ENCODE data around the gene CACNG7. TPM values are rescaled to one million over a fixed set of nuclear protein-coding genes. Genes with fewer than 3 reads are reported as not detected.

CACNG7 gene
- total RNA-seq, 1 experiment from 2014 or later, result not detected

- no peak for TF ChIP-seq CTCF (conservative IDR thresholded peaks at IDR 0.05; ENCODE audit: low read depth, low read length)
- no peak for TF ChIP-seq EZH2phosphoT487 (IDR thresholded peaks at IDR 0.05; ENCODE audit: borderline replicate concordance, low read length)
- no peak for TF ChIP-seq EZH2 (IDR thresholded peaks at IDR 0.05; ENCODE audit: low read length, unreplicated experiment)
- CTCF ChIA-PET, result interaction anchor here (0.8 kb wide), 1 partner anchor 84 kb away, joined by 3 read pairs; no protein-coding TSS in a partner anchor
- DNase-seq (no peak), ATAC-seq (no peak)
- Histone ChIP-seq H3F3A (ENCODE audit: low read length, unreplicated experiment) (no peaks in the 10 kb centered on the region), H3K9ac (ENCODE audit: low read length) (no peak overlapping the region), H3K27me3 (ENCODE audit: low read length) (0 out of 2 replicates have a peak, but pooled peaks cover 6% of the 10 kb centered on the region), H2AFZ (ENCODE audit: low read length) (no peak overlapping the region), H3K9me2 (replicated peaks; ENCODE audit: low read length) (no peaks in the 10 kb centered on the region), H4K20me1 (ENCODE audit: low read length) (peaks cover 24% of the 10 kb centered on the region; the same call in 1 of the 2 replicates), H3K36me3 (ENCODE audit: low read depth, low read length) (peaks cover 25% of the 10 kb centered on the region), H3K9me3 (ENCODE audit: low read length) (no peaks in the 10 kb centered on the region), H3K4me2 (ENCODE audit: low read length) (no peak overlapping the region), H3K4me1 (ENCODE audit: insufficient read depth, low read length) (peaks cover 14% of the 10 kb centered on the region), H3K4me3 (ENCODE audit: low read length) (no peak overlapping the region), H3K79me2 (ENCODE audit: low read length) (peaks cover 15% of the 10 kb centered on the region; the same call in 1 of the 2 replicates), H3K27ac (ENCODE audit: low read length) (no peak overlapping the region)
- no TSS peak for BruUV-seq (replicated peaks)
- intact Hi-C loops (cut with micrococcal nuclease), result no loop called here
- POLR2A ChIA-PET (ENCODE audit: unreplicated experiment), result interaction anchor here (0.5 to 1.1 kb wide), 2 partner anchors 9 to 147 kb away, joined by 3 to 4 read pairs; no protein-coding TSS in a partner anchor
Measured at GRCh38 chr19:53876651-53877224, 32.3 kb upstream of the CACNG7 start.

GRCh38 chr19:53877361-53877766 is 31.7 kb upstream of the CACNG7 start:
- no peaks in the 10 kb centered on the region for H3K9me3 ChIP-seq (ENCODE audit: low read length)
- no peak for ATAC-seq
- no peak overlapping the region for H3K27ac ChIP-seq (ENCODE audit: low read length)
- H2AFZ ChIP-seq (ENCODE audit: low read length), result no peak overlapping the region
- no peaks in the 10 kb centered on the region for H3F3A ChIP-seq (ENCODE audit: low read length, unreplicated experiment)
- H3K4me2 ChIP-seq (ENCODE audit: low read length), result no peak overlapping the region
- no peaks in the 10 kb centered on the region for H3K9me2 ChIP-seq (replicated peaks; ENCODE audit: low read length)
- no peak overlapping the region for H3K9ac ChIP-seq (ENCODE audit: low read length)
- no peak for DNase-seq
- H3K4me3 ChIP-seq (ENCODE audit: low read length), result no peak overlapping the region
- intact Hi-C loops (cut with micrococcal nuclease), result no loop called here
- H3K79me2 ChIP-seq (ENCODE audit: low read length), result peaks cover 15% of the 10 kb centered on the region; the same call in 1 of the 2 replicates
- no peak for TF ChIP-seq EZH2phosphoT487 (IDR thresholded peaks at IDR 0.05; ENCODE audit: borderline replicate concordance, low read length)
- TF ChIP-seq CTCF (conservative IDR thresholded peaks at IDR 0.05; ENCODE audit: low read depth, low read length), result no peak
- no peak for TF ChIP-seq EZH2 (IDR thresholded peaks at IDR 0.05; ENCODE audit: low read length, unreplicated experiment)
- POLR2A ChIA-PET (ENCODE audit: unreplicated experiment), result interaction anchor here (1.1 kb wide), 1 partner anchor 10 kb away, joined by 3 read pairs; no protein-coding TSS in a partner anchor
- H3K36me3 ChIP-seq (ENCODE audit: low read depth, low read length), result peaks cover 25% of the 10 kb centered on the region
- peaks cover 8% of the 10 kb centered on the region for H3K27me3 ChIP-seq (ENCODE audit: low read length)
- BruUV-seq (replicated peaks), result no TSS peak
- CTCF ChIA-PET, result interaction anchor here (0.8 kb wide), 1 partner anchor 85 kb away, joined by 3 read pairs; no protein-coding TSS in a partner anchor
- H3K4me1 ChIP-seq (ENCODE audit: insufficient read depth, low read length), result peaks cover 19% of the 10 kb centered on the region
- H4K20me1 ChIP-seq (ENCODE audit: low read length), result peaks cover 24% of the 10 kb centered on the region; the same call in 1 of the 2 replicates

GRCh38 chr19:53878776-53879139 is 30.3 kb upstream of the CACNG7 start:
- BruUV-seq (replicated peaks), result no TSS peak
- peaks cover 17% of the 10 kb centered on the region for H3K36me3 ChIP-seq (ENCODE audit: low read depth, low read length)
- H3K9me2 ChIP-seq (replicated peaks; ENCODE audit: low read length), result no peaks in the 10 kb centered on the region
- peak overlapping the region; percentile 67 for H3K4me3 ChIP-seq (ENCODE audit: low read length)
- TF ChIP-seq EZH2phosphoT487 (IDR thresholded peaks at IDR 0.05; ENCODE audit: borderline replicate concordance, low read length) (no peak), EZH2 (IDR thresholded peaks at IDR 0.05; ENCODE audit: low read length, unreplicated experiment) (no peak), CTCF (conservative IDR thresholded peaks at IDR 0.05; ENCODE audit: low read depth, low read length) (no peak)
- no peaks in the 10 kb centered on the region for H3F3A ChIP-seq (ENCODE audit: low read length, unreplicated experiment)
- ATAC-seq, result no peak
- H3K27me3 ChIP-seq (ENCODE audit: low read length), result peaks cover 21% of the 10 kb centered on the region
- peaks cover 8% of the 10 kb centered on the region; the same call in 1 of the 2 replicates for H3K79me2 ChIP-seq (ENCODE audit: low read length)
- intact Hi-C loops (cut with micrococcal nuclease), result no loop called here
- H3K9me3 ChIP-seq (ENCODE audit: low read length), result no peaks in the 10 kb centered on the region
- H3K9ac ChIP-seq (ENCODE audit: low read length), result no peak overlapping the region
- H3K27ac ChIP-seq (ENCODE audit: low read length), result no peak overlapping the region
- H3K4me2 ChIP-seq (ENCODE audit: low read length), result peak overlapping the region; percentile 86
- peaks cover 20% of the 10 kb centered on the region for H3K4me1 ChIP-seq (ENCODE audit: insufficient read depth, low read length)
- peak overlapping the region; percentile 60 for H2AFZ ChIP-seq (ENCODE audit: low read length)
- H4K20me1 ChIP-seq (ENCODE audit: low read length), result peaks cover 19% of the 10 kb centered on the region; the same call in 1 of the 2 replicates
- no peak for DNase-seq
- POLR2A ChIA-PET (ENCODE audit: unreplicated experiment), result interaction anchor here (1.1 kb wide), 1 partner anchor 10 kb away, joined by 4 read pairs; no protein-coding TSS in a partner anchor
- CTCF ChIA-PET, result interaction anchor here (0.6 kb wide), 1 partner anchor 38 kb away, joined by 3 read pairs; no protein-coding TSS in a partner anchor

Measured in PC-3 (cell line).